Prostate gland (tissue), 2 donors: ENCODE results near the gene ZMYM5. TPM values are rescaled to one million over a fixed set of nuclear protein-coding genes. Genes with fewer than 3 reads are reported as not detected.
"Not testable (repeated sequence)": the region's sequence is repeated elsewhere in the genome, so short reads cannot be mapped to it uniquely, and the experiment has no call there.

Experiments
- DNase-seq: peaks from one replicate; pipeline ENCODE4 v3.0.0-alpha.2; 2019; ENCODE audit warnings: low spot score
- H3K27ac ChIP-seq, 2 donors: fragments of 200-600 bp; sonication (generic); 2 replicates each; pipeline ENCODE4 v1.5.1; 2017 to 2019
- H3K27me3 ChIP-seq: fragments of 200-600 bp; sonication (generic); replicated peaks from 2 replicates; pipeline ENCODE4 v1.5.1; 2019; ENCODE audit not compliant: insufficient read depth
- H3K36me3 ChIP-seq, 2 donors: fragments of 200-600 bp; sonication (generic); 1 replicate in 1 of 2; 2 replicates in 1 of 2; pipeline versions ENCODE4 v1.5.1 to v1.8.1; 2017 to 2019
- H3K4me1 ChIP-seq: fragments of 200-600 bp; sonication (generic); replicated peaks from 2 replicates; pipeline ENCODE4 v1.5.1; 2019
- H3K4me3 ChIP-seq, 2 donors: fragments of 200-600 bp; sonication (generic); 2 replicates each; pipeline ENCODE4 v1.5.1; 2017 to 2019
- H3K9me3 ChIP-seq: fragments of 200-600 bp; sonication (generic); 2 replicates; pipeline ENCODE4 v1.5.1; 2017
- POLR2A ChIP-seq: fragments of 450-650 bp; IDR thresholded peaks from one replicate; pipeline ENCODE4 v1.6.1; 2016; ENCODE audit warnings: antibody characterized with exemption, mild to moderate bottlenecking
- POLR2AphosphoS5 ChIP-seq: sonication (generic); formaldehyde crosslinking; IDR thresholded peaks from one replicate; pipeline ENCODE4 v1.6.1; 2017; ENCODE audit warnings: antibody characterized with exemption
- WGBS: methylation state at CpG from one replicate; pipeline ENCODE4 v1.1.5; 2018; 5-methylcytosine and 5-hydroxymethylcytosine counted together
- intact Hi-C: fragments of 100-400 bp; cut with DNase I; formaldehyde crosslinking; loops from one replicate; pipeline ENCODE4 v1.14.2; 2022
- total RNA-seq, 2 donors: library from RNA; depleted of rRNA; stranded (reverse); fragments of >200 nt; gene quantifications; one replicate each; pipeline ENCODE4 v1.1.0, GENCODE V29; 2016
- TF ChIP-seq, protein P1 (sequence below), 4 experiments: fragments of 200-600 bp in 2 of 4; fragments of 450-650 bp in 2 of 4; sonication (generic) in 2 of 4; IDR thresholded peaks; 1 replicate in 3 of 4; 2 replicates in 1 of 4; pipeline ENCODE4 v1.5.1; 2016 to 2019; ENCODE audit warnings: antibody characterized with exemption in 4 of 4, mild to moderate bottlenecking in 2 of 4, moderate library complexity in 2 of 4

Gene ZMYM5
- 10 to 100 TPM; 19.6 to 21.5 TPM for total RNA-seq

DNA sequence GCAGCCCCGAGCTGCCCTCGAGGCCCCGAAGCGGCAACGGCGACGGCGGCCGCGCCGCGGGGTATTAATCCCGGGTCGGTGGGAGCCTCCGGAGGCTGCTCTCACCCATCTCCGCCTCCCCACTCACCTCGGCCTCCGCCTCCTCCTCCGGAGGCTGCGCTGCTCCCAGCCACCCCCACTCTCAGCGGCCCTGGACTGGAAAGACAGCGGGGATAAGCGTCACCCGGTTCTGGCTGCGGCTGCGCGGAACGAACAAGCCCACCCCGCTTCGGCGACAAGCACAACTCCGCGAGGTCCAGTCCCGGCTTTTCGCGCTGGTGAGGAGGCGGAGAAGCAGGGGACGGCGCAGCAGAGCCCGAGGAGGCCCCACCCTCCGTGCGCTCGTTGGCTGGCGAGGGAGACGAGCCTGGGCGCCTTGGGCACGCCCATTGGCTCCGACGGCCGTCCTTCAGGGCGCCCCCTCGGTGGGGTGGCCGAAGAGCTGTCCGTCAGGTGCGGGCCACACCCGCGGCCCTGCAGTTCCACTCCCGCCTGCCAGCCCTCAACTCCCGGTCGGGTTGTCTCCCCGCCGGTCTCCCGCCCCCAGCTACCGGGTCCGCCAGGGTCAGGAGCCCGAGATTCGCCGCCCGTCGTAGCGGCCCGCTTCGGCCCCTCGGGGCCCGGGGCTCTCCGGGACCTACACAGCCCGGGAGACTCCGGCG lies at the start of gene ZMYM5:
Gene ZMYM5 (minus strand): TSS at position 327 of the 701 bp plus-strand sequence. CDS start 11,469 bp downstream, outside the sequence.
- under 1% methylated on average over 44 of the region's 79 CpGs for WGBS
- DNase-seq: peak; percentile 99
- no peaks in the 10 kb centered on the region for H3K27me3 ChIP-seq
- H3K4me1 ChIP-seq: no peaks in the 10 kb centered on the region
- H3K4me3 ChIP-seq: peak within 1 kb of the TSS; percentile 86 to 90
- intact Hi-C loops: loop anchor here (5.0 kb wide), 3 partner anchors 81 to 231 kb away; partner anchors contain the start of genes MPHOSPH8, PSPC1 and ZMYM2
- H3K27ac ChIP-seq: peak within 1 kb of the TSS; percentile 97 to 99
- no peaks in the 10 kb centered on the region for H3K36me3 ChIP-seq
- TF ChIP-seq POLR2AphosphoS5 (peak; percentile 94), POLR2A (peak; percentile 94)
- TF ChIP-seq, protein P1, sequence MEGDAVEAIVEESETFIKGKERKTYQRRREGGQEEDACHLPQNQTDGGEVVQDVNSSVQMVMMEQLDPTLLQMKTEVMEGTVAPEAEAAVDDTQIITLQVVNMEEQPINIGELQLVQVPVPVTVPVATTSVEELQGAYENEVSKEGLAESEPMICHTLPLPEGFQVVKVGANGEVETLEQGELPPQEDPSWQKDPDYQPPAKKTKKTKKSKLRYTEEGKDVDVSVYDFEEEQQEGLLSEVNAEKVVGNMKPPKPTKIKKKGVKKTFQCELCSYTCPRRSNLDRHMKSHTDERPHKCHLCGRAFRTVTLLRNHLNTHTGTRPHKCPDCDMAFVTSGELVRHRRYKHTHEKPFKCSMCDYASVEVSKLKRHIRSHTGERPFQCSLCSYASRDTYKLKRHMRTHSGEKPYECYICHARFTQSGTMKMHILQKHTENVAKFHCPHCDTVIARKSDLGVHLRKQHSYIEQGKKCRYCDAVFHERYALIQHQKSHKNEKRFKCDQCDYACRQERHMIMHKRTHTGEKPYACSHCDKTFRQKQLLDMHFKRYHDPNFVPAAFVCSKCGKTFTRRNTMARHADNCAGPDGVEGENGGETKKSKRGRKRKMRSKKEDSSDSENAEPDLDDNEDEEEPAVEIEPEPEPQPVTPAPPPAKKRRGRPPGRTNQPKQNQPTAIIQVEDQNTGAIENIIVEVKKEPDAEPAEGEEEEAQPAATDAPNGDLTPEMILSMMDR (IDR thresholded peaks at IDR 0.05): peak in 3 of 4 experiments; percentile 16 to 48 (median 31)
- no peaks in the 10 kb centered on the region for H3K9me3 ChIP-seq

DNA sequence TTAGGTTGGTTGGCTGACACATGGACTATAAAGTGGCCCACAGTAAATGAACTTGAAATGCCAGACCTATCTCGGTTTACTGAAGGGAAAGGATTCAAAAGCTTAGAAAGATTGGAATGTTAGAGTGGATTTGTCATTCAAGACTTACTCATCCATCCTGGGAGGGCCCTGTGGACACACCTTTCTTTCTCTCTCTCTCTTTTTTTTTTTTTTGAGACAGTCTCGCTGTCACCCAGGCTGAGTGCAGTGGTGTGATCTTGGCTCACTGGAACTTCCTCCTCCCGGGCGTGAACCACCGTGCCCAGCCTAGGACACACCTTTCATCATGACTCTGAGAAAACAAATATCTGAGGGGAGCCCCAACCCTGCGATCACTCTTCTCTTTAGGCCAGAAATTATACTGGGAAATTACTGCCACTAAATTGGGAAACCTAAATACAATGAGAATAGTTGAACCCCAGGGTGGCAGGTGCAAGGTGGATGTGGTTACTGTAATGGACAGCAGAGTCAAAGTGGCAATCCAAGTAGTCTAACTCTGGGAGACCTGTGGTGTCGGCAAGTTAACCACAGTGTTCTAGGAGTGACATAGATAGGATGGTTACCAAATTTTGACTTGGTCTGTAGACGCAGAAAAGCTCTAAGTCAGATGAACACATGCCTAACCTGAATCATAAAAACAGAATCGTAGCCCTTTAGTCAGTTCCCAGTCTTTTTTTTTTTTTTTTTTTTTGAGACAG lies 47.1 kb upstream of the ZMYM5 start:
- WGBS: 73% methylated on average over 9 of the region's 9 CpGs
- Histone ChIP-seq H3K4me1 (no peaks in the 10 kb centered on the region), H3K9me3 (no peaks in the 10 kb centered on the region), H3K27me3 (no peaks in the 10 kb centered on the region), H3K36me3 (no peaks in the 10 kb centered on the region), H3K4me3 (no peak overlapping the region), H3K27ac (no peak overlapping the region)
- intact Hi-C loops: no loop called here
- TF ChIP-seq, protein P1 (IDR thresholded peaks at IDR 0.05): no peak
- TF ChIP-seq POLR2AphosphoS5: no peak
- TF ChIP-seq POLR2A: no peak
- DNase-seq: no peak

DNA sequence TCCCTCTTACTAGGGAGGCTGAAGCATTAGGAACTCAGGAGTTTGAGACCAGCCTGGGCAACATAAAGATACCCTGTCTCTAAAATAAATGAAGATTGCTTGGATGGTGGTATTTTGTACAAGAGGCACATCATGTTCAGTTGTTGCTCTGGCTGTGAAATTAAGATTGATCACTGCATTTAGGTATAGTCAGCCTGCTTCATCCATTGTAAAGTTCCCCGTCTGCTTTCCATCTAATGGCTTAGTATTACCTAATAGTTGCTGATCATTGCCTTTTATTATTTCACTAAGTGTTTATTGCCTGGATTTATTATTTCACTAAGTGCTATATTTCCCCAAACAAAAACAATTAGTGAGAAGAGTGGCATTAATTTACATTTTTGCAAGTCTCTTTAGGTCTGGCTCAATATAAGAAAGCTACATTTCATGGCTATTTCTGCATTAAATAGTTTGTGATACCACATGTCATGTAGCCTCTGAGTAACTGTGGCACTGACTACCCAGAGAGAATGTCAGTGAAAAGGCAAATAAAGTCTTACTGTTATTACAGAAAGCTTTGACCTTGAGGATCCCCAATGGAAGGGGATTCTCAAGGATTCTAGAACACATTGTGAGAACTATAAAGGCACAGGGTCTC lies 45.0 kb upstream of the ZMYM5 start:
- Histone ChIP-seq H3K27ac (no peak overlapping the region), H3K36me3 (no peaks in the 10 kb centered on the region), H3K9me3 (no peaks in the 10 kb centered on the region), H3K4me1 (no peaks in the 10 kb centered on the region), H3K27me3 (no peaks in the 10 kb centered on the region), H3K4me3 (no peak overlapping the region)
- WGBS: 82% methylated on average over 1 of the region's 1 CpG
- TF ChIP-seq, protein P1 (IDR thresholded peaks at IDR 0.05): no peak
- TF ChIP-seq POLR2A (no peak), POLR2AphosphoS5 (no peak)
- no peak for DNase-seq
- intact Hi-C loops: no loop called here

DNA sequence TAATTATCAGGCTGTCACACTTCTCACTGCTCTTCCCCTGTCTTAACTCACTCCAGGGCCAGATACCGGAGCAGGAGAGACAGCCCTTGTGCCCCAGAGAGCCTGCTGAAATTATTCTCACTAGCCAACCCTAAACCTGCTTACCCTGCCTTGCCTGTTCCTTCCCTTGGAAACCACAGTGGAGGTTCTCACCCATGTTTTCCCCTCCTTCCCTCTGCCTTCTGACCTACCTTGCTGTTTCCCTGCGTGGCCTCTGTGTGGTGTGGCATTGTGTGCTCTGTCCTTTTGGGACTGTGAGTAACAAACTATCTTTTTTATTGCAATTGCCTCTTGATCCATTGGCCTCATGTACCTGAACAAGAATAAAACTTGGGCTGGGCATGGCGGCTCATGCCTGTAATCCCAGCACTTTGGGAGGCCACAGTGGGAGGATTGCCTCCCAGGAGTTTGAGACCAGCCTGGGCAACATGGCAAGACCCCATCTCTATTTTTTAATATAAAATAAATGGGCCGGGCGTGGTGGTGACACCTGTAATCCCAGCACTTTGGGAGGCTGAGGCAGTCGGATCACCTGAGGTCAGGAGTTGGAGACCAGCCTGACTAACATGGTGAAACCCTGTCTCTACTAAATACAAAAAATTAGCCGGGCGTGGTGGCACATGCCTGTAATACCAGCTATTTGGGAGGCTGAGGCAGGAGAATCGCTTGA lies 42.2 kb upstream of the ZMYM5 start:
- intact Hi-C loops: not testable (repeated sequence)

DNA sequence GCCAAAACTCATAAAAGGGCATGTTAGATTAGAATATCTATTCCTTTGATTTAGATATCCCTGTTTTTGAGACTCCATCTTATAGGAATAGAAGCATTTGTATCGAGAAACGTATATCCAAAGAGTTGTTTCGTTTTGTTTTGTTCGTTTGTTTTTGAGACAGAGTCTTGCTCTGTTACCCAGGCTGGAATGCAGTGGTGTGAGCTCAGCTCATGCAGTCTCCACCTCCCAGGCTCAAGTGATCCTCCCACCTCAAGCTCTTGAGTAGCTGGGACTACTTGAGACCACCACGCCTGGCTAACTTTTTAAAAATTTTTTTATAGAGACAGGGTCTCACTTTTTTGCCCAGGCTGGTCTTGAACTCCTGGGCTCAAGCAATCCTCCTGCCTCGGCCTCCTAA lies 26.6 kb upstream of the ZMYM5 start:
- 86% methylated on average over 6 of the region's 6 CpGs for WGBS
- no peaks in the 10 kb centered on the region for H3K9me3 ChIP-seq
- no peak for DNase-seq
- TF ChIP-seq POLR2A: no peak
- no peak for TF ChIP-seq POLR2AphosphoS5
- TF ChIP-seq, protein P1 (IDR thresholded peaks at IDR 0.05): no peak
- no peaks in the 10 kb centered on the region for H3K27me3 ChIP-seq
- no peak overlapping the region for H3K4me3 ChIP-seq
- no peaks in the 10 kb centered on the region for H3K36me3 ChIP-seq
- intact Hi-C loops: no loop called here
- no peak overlapping the region for H3K27ac ChIP-seq
- no peaks in the 10 kb centered on the region for H3K4me1 ChIP-seq

More for the DNA sequence above, 42.2 kb upstream of the ZMYM5 start:
- H3K36me3 ChIP-seq, H3K4me1 ChIP-seq, H3K27me3 ChIP-seq, H3K4me3 ChIP-seq, H3K9me3 ChIP-seq, H3K27ac ChIP-seq, DNase-seq: not testable (repeated sequence)
- 83% methylated on average over 9 of the region's 9 CpGs for WGBS
